HUDEP-2 (cell line): Measurements from ENCODE around the gene MERTK.
"Not testable (repeated sequence)": the region's sequence is repeated elsewhere in the genome, so short reads cannot be mapped to it uniquely, and the experiment has no call there.

ENCODE experiments used
- DNase-seq, 76 experiments: peaks; one replicate each; lab custom pipeline; 2025; ENCODE audit not compliant: unreplicated experiment in 76 of 76; lab: John Stamatoyannopoulos, UW

MERTK gene

DNA sequence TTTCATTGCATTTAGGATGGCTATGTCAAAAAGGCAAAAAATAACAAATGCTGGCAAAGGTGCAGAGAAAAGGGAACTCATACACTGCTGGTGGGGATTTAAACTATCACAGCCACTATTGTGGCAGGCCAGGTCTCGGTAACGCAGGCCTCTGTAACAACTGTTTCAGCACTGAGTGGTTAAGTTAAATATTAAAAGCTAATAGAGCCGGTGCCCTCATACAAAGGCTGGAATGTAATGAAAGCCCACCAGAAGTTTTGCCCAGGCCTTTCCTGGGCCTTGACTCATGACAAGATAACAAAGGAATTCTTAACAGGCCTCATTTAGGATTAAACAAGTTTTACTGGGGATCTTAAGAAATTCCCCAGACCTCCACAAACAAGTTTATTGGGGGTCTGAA is 10.7 kb downstream of the MERTK start:
- no peak for DNase-seq

DNA sequence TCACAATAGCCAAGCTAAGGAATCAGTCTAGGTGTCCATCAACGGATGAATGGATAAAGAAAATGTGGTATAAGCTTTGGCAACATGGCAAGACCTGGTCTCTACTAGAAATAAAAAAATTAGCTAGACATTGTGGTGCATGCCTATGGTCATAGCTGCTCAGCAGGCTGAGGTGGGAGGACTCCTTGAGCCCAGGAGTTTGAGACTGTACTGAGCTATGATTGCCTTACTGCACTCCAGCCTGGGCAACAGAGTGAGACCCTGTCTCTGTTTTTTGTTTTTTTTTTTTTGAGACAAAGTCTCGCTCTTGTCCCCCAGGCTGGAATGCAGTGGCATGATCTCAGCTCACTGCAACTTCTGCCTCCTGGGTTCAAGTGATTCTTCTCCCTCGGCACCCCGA is 11.6 kb downstream of the MERTK start:
- not testable (repeated sequence) for DNase-seq

GRCh38 chr2:111910609-111911277 is 12.3 kb downstream of the MERTK start:
- no peak for DNase-seq

DNA sequence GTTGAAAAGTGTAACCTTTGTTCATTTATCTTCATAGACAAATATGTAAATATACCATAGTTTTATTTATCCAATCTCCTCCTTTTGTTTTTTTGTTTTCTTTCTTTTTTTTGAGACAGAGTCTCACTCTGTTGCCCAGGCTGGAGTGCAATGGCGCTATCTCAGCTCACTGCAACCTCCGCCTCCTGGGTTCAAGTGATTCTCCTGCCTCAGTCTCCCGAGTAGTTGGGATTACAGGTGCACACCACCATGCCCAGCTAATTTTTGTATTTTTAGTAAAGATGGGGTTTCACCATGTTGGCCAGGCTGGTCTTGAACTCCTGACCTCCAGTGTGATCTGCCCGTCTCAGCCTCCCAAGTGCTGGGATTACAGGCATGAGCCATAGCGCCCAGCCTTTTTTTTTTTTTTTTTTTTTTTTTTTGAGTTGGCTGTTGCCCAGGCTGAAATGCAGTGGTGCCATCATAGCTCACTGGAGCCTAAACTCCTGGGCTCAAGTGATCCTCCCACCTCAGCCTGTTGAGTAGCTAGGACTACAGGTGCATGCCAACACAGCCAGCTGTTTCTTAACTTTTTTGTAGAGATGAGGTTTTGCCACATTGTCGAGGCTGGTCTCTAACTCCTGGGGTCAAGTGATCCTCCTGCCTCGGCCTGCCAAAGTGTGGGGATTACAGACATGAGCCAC is 13.0 kb downstream of the MERTK start:
- DNase-seq: not testable (repeated sequence)

DNA sequence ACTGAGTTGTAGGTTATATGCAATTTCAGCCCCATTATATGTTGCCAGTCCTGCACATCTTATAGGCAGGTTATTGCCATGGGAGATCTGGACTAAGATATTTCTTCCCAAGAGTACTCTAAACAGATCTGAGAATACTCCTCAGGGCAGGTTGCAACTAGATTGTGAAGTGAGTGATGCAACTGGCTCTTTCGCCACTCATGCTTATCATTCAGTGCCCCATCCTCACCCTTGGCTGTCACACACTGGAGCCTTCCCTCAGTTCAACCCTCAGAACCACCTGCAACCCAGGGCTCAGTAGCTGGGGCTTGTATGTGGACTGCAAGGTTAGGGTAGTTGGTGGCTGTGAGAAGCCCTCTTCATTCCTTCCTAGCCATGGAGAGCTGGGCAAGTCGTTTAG is 14.1 kb downstream of the MERTK start:
- no peak for DNase-seq

- no peak for DNase-seq
These were observed 18.7 kb downstream of the MERTK start for GRCh38 chr2:111917106-111917505.

GRCh38 chr2:111918383-111918806 is 20.0 kb downstream of the MERTK start:
- peak in 7 of 76 experiments; percentile 2 to 28 (median 18) for DNase-seq

- DNase-seq: peak in 2 of 76 experiments; percentile 6 to 12
These were observed 21.0 kb downstream of the MERTK start for GRCh38 chr2:111919365-111919764.

GRCh38 chr2:111919794-111920608 is 21.6 kb downstream of the MERTK start:
- no peak for DNase-seq

GRCh38 chr2:111923276-111923804 is 24.9 kb downstream of the MERTK start:
- DNase-seq: no peak

DNA sequence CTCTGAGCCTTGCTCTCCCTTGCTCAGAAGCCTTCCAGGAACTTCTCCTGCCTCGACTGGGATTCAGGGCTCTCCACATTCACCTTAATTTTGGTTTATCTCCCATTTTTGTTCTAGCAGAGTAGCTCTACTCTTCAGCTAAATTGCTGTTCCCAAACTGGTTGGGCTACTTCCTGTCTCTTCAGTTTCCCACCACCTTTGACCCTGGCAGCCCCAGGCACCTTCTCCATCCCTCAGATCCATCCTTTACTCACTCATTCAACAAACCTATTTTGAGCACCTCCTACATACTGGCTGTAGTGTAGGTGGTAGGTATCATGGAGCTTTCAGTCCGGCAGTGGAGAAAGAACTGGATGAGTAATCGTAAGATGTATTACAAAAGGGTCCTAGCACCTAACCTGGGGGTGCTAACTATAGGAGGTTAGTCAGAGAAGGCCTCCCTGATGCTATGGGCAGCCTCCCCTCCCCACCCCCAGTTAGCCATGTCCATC is 26.3 kb downstream of the MERTK start:
- no peak for DNase-seq

- DNase-seq: peak in 24 of 76 experiments; percentile 3 to 47 (median 15)
These were observed 29.3 kb downstream of the MERTK start for GRCh38 chr2:111927723-111928122.

- no peak for DNase-seq
These were observed 32.0 kb downstream of the MERTK start for GRCh38 chr2:111930409-111930808.

- no peak for DNase-seq
These were observed 32.5 kb downstream of the MERTK start for GRCh38 chr2:111930875-111931274.

GRCh38 chr2:111932841-111933291 is 34.5 kb downstream of the MERTK start:
- DNase-seq: no peak

GRCh38 chr2:111933900-111934299 is 35.5 kb downstream of the MERTK start:
- DNase-seq: not testable (repeated sequence)

GRCh38 chr2:111936881-111937280 is 38.5 kb downstream of the MERTK start:
- DNase-seq: no peak

GRCh38 chr2:111938392-111938791 is 40.0 kb downstream of the MERTK start:
- no peak for DNase-seq

DNA sequence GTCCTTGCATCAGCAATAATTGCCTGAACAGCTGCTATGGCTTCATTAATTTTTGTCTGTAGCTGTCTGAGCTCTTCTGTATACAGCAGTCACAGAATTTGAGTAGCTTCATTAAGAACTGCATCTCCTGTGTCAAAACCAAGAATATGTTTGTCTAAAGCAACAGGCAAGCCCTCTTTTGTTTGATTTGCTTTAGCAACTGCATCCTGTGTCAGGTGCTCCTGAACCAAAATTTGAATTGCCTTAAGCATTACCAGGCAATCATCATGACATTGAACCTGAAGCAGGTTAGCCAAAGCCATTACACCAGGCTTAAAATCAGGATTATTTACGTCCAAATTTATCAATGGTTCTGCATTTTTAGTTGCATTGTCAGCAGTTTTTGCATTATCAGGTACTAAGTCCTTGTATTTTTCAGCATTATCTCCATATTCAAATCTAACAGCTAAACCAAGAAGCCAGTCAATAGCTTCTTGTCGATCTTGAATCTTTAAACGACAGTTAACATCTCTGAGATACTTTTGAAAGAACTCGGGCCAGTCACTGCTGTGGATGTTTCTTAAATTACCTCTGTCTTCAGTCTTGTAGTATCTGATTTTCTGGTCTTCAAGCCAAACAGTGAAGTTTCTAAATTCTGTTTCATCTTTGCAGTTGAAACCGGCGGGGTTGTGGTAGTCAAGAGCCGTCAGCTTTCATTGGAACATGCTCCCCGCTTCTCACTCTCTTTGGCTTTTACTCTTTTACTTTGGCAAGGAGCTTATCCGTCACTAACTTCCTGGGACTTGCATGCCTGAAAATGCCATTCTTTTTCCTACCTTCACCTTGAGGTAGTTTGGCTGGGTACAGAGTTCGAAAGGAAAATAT is 42.2 kb downstream of the MERTK start:
- DNase-seq: no peak

DNA sequence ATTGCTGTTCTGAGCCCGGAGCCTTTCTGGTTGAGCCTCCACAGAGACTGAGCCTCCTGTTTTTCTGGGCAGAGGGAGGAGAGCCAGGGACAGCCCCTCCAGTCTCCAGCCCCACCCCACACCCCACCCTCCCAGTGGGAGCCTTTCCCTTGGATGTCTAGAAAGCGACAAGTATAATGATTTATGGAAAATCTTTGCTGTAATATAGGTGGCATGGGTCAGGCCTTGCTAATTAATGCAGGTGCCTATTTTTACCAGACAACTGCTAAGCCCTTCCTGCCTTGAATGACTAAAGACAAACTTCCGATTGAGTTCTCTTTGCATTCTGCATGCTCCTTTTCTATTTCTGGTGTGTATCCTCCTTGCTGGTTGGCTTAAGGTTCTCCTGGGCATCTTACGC is 43.1 kb downstream of the MERTK start:
- no peak for DNase-seq
